ENCODE measurements around the gene SHANK3.

The SHANK3 gene

DNA sequence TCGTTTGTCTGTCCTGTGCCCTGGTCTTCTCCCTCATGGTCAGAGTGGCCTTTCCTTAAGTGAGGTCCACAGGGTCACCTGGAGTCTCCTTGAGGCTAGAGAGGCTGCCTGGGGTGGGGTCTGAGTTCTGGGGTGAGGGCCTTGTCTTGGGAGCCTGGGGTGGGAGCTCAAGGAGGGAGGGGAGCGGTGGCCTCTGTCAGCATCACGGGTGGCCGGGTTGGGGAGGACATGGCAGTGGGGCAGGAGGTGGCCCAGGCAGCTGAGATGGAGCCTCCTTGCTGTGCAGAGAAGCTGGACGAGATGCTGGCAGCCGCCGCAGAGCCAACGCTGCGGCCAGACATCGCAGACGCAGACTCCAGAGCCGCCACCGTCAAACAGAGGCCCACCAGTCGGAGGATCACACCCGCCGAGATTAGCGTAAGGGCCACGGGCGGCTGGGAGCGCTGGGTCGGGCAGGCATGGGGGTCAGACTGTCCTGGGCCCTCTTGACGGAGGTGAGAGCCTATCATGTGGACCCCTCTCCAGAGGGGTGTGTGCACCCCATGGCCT is 42.1 kb downstream of the SHANK3 start:
- no peak for DNase-seq

DNA sequence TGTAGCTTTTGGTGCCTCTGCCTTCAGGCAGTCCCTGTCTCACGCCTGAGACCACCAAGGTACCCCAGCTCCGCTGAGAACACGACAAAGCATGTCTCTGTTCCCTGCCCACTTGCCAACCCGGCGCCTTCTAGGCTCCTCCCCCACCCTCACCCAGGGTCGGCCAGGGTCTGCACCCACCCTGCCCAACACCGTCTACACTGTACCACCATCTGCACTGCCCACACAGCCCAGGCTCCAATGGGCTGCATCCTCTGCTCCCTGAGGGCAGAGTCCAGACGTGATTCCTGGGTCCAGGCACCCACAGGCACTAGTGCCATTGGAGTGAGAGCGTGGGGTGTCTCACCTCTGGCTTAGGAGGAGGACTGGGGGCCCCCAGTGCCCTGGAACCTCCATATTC is 42.6 kb downstream of the SHANK3 start:
- DNase-seq = no peak

DNA sequence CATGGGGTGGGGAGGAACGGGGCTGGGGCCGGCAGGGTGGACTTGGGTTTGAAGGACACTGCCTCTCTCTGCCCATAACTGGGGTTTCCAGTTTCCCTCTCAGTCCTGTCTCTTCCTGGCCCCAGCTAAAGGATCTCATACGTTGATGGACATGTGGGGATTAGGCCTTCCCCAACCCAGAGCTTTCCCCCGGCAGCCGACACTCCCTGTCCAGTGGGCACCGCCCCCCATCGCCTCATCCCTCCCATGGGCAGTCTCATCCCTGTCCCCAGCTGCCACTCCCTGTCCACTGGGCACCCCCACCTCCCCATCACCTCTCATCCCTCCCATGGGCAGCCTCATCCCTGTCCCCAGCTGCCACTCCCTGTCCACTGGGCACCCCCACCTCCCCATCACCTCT is 43.2 kb downstream of the SHANK3 start:
- DNase-seq = no peak

DNA sequence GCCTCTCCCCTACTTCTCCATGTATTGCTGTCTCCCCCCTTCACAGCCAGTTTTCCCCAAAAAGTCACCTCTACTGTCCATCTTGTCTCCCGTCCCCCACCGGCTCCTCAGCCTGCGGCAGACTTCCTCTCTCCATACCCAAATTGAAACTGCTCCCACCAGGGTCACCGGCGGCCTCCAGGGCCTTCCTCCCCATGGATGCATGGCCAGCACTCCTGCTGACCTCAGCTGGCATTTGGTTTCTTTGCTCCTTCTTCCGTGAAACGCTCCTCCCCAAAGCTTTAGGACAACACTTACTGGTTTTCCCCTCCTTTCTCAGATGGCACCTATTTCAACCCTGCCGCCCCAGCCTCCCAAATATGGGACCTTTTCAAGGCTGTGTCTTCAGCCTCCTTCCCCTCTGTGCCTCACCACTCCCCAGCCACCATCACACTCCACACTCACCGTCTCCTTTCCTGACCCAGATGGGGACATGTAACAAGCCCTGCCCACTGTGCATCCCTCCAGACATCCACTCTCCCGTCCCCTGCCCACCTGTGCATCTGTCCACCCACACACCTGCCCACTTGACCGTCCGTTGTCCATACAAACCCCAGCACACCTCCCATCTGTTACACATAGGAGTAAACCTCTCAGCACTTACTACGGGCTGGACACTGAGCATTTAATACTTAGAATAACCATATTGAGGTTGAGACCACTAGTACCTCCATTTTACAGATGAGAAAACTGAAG is 43.8 kb downstream of the SHANK3 start:
- DNase-seq = no peak

DNA sequence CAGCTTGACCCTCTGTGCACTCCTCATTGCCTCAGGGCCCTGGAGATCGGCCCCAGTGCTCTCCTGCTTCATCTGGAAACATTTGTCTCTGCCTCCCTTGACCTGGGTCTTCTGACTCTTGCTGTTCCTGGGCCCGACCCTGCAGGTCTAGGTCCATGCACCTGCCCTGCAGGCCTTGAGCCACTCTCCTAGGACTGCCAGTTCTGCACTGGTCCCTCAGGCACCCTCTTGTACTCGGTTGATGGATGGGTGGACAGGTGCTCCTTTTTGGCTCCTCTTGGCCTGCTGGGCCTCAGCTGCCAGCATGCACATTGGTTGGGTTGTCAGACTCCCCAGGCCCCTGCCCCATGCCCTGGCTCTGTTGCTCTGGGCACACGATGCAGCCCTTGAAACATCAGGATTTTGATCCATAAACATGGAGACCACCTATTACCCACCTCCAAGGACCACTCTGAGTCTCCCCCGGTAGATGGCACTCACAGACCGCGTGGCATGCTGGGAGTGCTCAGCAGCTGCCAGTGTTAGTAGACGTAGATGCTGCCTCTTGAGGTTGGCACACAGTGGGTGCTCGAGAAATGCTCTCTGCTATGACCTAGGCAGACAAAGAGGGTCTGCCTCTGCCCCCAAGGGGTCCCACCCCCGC is 45.2 kb downstream of the SHANK3 start:
- DNase-seq = no peak

DNA sequence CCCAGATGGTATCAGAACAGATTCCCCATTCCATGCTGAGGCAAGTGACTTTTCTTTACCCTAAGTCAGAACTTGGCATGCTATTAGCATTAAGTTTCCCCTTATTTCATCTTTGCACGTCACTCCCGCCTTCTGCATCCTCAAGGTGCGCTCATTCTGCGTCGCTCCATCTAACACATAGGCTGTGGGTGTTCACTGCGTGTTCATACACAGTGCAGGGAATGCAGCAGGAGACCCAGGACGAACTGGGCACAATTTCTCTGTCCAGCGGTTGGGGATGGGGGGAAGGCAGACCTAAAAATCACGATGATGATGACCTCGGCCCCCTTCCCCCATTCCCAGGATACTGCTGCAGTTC is 45.7 kb downstream of the SHANK3 start:
- no peak for DNase-seq

DNA sequence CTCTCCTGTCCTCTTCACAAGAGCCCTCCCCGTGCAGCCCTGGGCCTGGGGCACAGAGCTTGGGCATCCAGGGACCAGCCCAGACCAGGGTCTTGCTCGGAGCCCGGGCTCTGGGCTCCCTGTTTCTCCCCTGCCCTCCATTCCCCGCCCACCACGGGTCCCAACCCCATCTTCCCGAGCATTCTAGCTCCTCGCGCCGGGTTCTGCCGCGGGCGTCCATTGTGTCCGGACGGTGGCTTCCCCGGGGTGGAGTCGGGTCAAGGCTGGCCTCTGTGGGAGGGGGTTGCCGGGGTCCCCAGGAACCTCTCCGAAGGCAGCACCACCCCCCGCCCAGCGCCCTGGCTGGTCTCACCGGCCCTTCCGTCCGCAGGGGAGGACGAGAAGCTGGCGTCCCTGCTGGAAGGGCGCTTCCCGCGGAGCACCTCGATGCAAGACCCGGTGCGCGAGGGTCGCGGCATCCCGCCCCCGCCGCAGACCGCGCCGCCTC is 47.2 kb downstream of the SHANK3 start:
- no peak for DNase-seq

DNA sequence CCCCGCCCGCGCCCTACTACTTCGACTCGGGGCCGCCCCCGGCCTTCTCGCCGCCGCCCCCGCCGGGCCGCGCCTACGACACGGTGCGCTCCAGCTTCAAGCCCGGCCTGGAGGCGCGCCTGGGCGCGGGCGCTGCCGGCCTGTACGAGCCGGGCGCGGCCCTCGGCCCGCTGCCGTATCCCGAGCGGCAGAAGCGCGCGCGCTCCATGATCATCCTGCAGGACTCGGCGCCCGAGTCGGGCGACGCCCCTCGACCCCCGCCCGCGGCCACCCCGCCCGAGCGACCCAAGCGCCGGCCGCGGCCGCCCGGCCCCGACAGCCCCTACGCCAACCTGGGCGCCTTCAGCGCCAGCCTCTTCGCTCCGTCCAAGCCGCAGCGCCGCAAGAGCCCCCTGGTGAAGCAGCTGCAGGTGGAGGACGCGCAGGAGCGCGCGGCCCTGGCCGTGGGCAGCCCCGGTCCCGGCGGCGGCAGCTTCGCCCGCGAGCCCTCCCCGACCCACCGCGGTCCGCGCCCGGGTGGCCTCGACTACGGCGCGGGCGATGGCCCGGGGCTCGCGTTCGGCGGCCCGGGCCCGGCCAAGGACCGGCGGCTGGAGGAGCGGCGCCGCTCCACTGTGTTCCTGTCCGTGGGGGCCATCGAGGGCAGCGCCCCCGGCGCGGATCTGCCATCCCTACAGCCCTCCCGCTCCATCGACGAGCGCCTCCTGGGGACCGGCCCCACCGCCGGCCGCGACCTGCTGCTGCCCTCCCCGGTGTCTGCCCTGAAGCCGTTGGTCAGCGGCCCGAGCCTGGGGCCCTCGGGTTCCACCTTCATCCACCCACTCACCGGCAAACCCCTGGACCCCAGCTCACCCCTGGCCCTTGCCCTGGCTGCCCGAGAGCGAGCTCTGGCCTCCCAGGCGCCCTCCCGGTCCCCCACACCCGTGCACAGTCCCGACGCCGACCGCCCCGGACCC is 48.0 kb downstream of the SHANK3 start:
- no peak for DNase-seq

DNA sequence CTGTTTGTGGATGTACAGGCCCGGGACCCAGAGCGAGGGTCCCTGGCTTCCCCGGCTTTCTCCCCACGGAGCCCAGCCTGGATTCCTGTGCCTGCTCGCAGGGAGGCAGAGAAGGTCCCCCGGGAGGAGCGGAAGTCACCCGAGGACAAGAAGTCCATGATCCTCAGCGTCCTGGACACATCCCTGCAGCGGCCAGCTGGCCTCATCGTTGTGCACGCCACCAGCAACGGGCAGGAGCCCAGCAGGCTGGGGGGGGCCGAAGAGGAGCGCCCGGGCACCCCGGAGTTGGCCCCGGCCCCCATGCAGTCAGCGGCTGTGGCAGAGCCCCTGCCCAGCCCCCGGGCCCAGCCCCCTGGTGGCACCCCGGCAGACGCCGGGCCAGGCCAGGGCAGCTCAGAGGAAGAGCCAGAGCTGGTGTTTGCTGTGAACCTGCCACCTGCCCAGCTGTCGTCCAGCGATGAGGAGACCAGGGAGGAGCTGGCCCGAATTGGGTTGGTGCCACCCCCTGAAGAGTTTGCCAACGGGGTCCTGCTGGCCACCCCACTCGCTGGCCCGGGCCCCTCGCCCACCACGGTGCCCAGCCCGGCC is 48.7 kb downstream of the SHANK3 start:
- no peak for DNase-seq

DNA sequence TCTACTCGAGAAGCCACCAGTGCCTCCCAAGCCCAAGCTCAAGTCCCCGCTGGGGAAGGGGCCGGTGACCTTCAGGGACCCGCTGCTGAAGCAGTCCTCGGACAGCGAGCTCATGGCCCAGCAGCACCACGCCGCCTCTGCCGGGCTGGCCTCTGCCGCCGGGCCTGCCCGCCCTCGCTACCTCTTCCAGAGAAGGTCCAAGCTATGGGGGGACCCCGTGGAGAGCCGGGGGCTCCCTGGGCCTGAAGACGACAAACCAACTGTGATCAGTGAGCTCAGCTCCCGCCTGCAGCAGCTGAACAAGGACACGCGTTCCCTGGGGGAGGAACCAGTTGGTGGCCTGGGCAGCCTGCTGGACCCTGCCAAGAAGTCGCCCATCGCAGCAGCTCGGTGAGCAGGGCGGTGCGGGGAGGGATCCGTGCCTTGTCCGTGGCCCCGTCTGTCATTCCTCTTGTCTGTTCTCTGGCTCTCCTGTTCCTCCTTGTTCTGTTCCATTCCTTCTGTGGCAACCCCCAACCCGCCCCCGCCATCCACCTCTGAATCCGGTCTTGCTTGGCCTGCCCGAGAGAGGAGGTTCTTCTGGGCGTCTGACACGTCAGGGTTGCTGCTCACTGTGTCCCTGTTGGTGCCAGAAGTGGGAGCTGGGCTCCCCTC is 49.6 kb downstream of the SHANK3 start:
- no peak for DNase-seq

Measured in inflammatory macrophage treated with lipopolysaccharide for 4 hours (primary cell).